ENCODE data around the gene TEAD1. TPM values are rescaled to one million over a fixed set of nuclear protein-coding genes. Genes with fewer than 3 reads are reported as not detected.

Gene TEAD1
- total and polyA plus RNA-seq, 2 donors (not counting 1 experiment from before 2014, with no cell fraction given): 88.6 to 121 TPM

GRCh38 chr11:12789054-12789453, 114.8 kb downstream of the TEAD1 start:
- H3K9me3 ChIP-seq (ENCODE audit: control insufficient read depth, insufficient read depth, low read depth, low read length): no peaks in the 10 kb centered on the region
- TF ChIP-seq CTCF (conservative IDR thresholded peaks at IDR 0.05 in 1 of 2, IDR thresholded peaks at IDR 0.05 in 1 of 2; ENCODE audit: low read depth in 1 of 2, low read length in 2 of 2) (no peak), EZH2 (IDR thresholded peaks at IDR 0.05; ENCODE audit: low read length, missing control alignments) (no peak)
- H3K4me3 ChIP-seq (replicated peaks in 1 of 4; ENCODE audit: control extremely low read depth in 1 of 4, insufficient read depth in 1 of 4, low read depth in 3 of 4, low read length in 4 of 4): no peak overlapping the region
- peaks cover 8% of the 10 kb centered on the region for H3K4me1 ChIP-seq (ENCODE audit: control insufficient read depth, extremely low read depth, insufficient read depth, low read length)
- peaks cover 89% of the 10 kb centered on the region for H3K79me2 ChIP-seq (ENCODE audit: control insufficient read depth, insufficient read depth, low read length)
- H2AFZ ChIP-seq (ENCODE audit: low read length): no peak overlapping the region
- peaks cover 1% of the 10 kb centered on the region for H4K20me1 ChIP-seq (ENCODE audit: control insufficient read depth, extremely low read depth, insufficient read depth, low read length)
- no peak overlapping the region for H3K9ac ChIP-seq (ENCODE audit: insufficient read depth, low read length)
- DNase-seq (ENCODE audit: low read depth in 2 of 2): no peak
- H3K4me2 ChIP-seq (ENCODE audit: extremely low read depth, insufficient read depth, low read length): no peak overlapping the region
- no peaks in the 10 kb centered on the region for H3K27me3 ChIP-seq (ENCODE audit: control insufficient read depth, insufficient read depth, low read length)
- no peak overlapping the region for H3K27ac ChIP-seq (ENCODE audit: insufficient read depth, low read length)
- peaks cover 2% of the 10 kb centered on the region for H3K36me3 ChIP-seq (ENCODE audit: control insufficient read depth, insufficient read depth, low read length)

- Histone ChIP-seq H3K36me3 (ENCODE audit: control insufficient read depth, insufficient read depth, low read length) (peaks cover 2% of the 10 kb centered on the region), H3K9ac (ENCODE audit: insufficient read depth, low read length) (no peak overlapping the region), H3K27me3 (ENCODE audit: control insufficient read depth, insufficient read depth, low read length) (no peaks in the 10 kb centered on the region), H3K4me2 (ENCODE audit: extremely low read depth, insufficient read depth, low read length) (no peak overlapping the region), H3K9me3 (ENCODE audit: control insufficient read depth, insufficient read depth, low read depth, low read length) (no peaks in the 10 kb centered on the region), H3K79me2 (ENCODE audit: control insufficient read depth, insufficient read depth, low read length) (peaks cover 89% of the 10 kb centered on the region), H4K20me1 (ENCODE audit: control insufficient read depth, extremely low read depth, insufficient read depth, low read length) (peaks cover 1% of the 10 kb centered on the region), H2AFZ (ENCODE audit: low read length) (no peak overlapping the region), H3K4me3 (replicated peaks in 1 of 4; ENCODE audit: control extremely low read depth in 1 of 4, insufficient read depth in 1 of 4, low read depth in 3 of 4, low read length in 4 of 4) (no peak overlapping the region), H3K4me1 (ENCODE audit: control insufficient read depth, extremely low read depth, insufficient read depth, low read length) (peaks cover 7% of the 10 kb centered on the region), H3K27ac (ENCODE audit: insufficient read depth, low read length) (no peak overlapping the region)
- no peak for DNase-seq (ENCODE audit: low read depth in 2 of 2)
- TF ChIP-seq CTCF (conservative IDR thresholded peaks at IDR 0.05 in 1 of 2, IDR thresholded peaks at IDR 0.05 in 1 of 2; ENCODE audit: low read depth in 1 of 2, low read length in 2 of 2): no peak
- TF ChIP-seq EZH2 (IDR thresholded peaks at IDR 0.05; ENCODE audit: low read length, missing control alignments): no peak
Measured at GRCh38 chr11:12789596-12790215, 115.5 kb downstream of the TEAD1 start.

- peaks cover 89% of the 10 kb centered on the region for H3K79me2 ChIP-seq (ENCODE audit: control insufficient read depth, insufficient read depth, low read length)
- H3K36me3 ChIP-seq (ENCODE audit: control insufficient read depth, insufficient read depth, low read length): no peaks in the 10 kb centered on the region
- no peaks in the 10 kb centered on the region for H3K9me3 ChIP-seq (ENCODE audit: control insufficient read depth, insufficient read depth, low read depth, low read length)
- no peak overlapping the region for H2AFZ ChIP-seq (ENCODE audit: low read length)
- peaks cover 3% of the 10 kb centered on the region for H3K4me1 ChIP-seq (ENCODE audit: control insufficient read depth, extremely low read depth, insufficient read depth, low read length)
- no peak overlapping the region for H3K4me2 ChIP-seq (ENCODE audit: extremely low read depth, insufficient read depth, low read length)
- H3K27ac ChIP-seq (ENCODE audit: insufficient read depth, low read length): no peak overlapping the region
- no peak overlapping the region for H3K4me3 ChIP-seq (replicated peaks in 1 of 4; ENCODE audit: control extremely low read depth in 1 of 4, insufficient read depth in 1 of 4, low read depth in 3 of 4, low read length in 4 of 4)
- no peaks in the 10 kb centered on the region for H3K27me3 ChIP-seq (ENCODE audit: control insufficient read depth, insufficient read depth, low read length)
- no peak for DNase-seq (ENCODE audit: low read depth in 2 of 2)
- peaks cover 1% of the 10 kb centered on the region for H4K20me1 ChIP-seq (ENCODE audit: control insufficient read depth, extremely low read depth, insufficient read depth, low read length)
- TF ChIP-seq CTCF (conservative IDR thresholded peaks at IDR 0.05 in 1 of 2, IDR thresholded peaks at IDR 0.05 in 1 of 2; ENCODE audit: low read depth in 1 of 2, low read length in 2 of 2) (no peak), EZH2 (IDR thresholded peaks at IDR 0.05; ENCODE audit: low read length, missing control alignments) (no peak)
- no peak overlapping the region for H3K9ac ChIP-seq (ENCODE audit: insufficient read depth, low read length)
Measured at GRCh38 chr11:12790861-12791616, 116.8 kb downstream of the TEAD1 start.

All from fibroblast of lung (primary cell).